ENCODE measurements around the gene MYOM3.

MYOM3 gene

DNA sequence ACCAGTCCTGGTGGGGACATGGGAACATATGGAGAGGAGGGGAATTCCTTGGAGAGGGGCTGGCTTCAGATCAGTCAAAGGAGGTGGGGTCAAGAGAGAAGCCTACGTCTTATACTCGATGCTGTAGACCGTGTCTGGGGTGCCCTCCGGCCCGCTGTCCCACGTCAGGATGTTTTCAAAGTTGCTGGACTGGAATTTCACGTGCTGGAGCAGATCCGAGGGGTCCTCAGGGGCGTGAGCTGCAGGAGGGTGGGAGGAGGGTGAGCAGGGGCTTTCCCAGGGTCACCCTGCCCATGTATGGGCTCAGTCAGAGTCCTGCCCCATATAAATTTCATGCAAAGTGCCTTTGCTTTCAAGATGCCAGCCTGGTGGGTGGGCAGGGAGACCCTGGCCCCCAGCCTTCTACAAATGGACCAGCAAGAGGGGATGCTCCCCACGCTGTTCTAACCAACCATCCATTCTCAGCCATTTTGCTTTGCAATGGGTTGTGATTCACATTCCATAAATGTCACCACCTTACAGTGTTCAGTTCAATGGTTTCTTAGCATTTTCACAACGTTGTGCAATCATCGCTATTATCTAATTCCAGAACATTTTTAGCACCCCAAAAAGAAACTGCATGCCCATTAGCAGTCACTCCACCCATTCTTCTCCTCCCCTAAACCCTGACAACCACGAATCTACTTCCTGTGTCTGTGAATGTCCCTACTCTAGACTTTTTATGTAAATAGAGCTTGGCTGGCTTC, 26.7 kb upstream of the MYOM3 start:
- no peak for DNase-seq

DNA sequence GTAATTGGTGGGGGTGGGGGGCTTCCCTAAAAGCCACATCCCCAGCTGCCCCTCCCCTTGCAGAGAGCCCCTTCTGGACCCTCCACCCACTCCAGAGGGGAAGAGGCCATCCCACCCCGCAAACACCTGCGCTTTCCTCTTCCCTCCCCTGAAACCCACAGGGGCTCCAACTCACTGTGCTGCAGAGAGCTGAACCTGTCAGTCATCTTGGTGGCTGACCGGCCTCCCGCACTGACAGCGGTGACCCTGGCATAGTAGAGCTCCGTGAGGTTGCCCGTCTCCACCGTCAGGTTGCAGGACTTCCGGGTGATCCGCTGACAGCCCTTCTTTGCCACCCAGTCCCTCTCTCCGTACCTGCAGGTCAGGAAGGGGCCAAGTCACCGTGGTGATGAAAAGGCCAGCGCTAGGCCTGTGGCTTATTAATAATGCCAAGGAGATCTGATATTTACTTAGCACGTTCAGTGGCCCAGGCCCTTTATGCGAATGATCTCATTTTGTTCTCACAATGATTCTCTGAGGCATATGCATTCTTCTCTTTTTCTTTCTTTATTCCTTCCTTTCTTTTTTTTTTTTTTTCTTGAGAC, 25.1 kb upstream of the MYOM3 start:
- no peak for DNase-seq

DNA sequence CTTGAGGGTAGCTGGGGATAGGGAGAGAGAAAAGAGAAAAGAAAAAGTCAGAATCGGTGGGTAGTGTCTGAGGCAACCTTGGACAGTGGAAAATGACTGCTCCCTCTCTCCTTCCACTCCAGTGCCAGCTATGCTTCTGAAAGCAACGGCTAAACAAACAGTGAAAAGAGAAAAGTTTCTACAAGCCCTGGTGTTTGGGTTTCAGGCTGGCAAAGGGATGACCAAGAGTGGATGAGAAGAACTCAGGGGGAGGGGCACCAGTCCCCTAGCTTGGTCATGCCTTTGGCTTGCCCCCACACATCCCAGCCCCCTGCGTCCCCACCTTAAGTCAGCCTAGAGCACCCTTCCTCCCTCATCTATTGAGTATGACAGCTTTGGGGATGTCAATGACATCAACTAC, 22.4 kb upstream of the MYOM3 start:
- DNase-seq: no peak

GRCh38 chr1:24133819-24134218, 21.9 kb upstream of the MYOM3 start:
- no peak for DNase-seq

DNA sequence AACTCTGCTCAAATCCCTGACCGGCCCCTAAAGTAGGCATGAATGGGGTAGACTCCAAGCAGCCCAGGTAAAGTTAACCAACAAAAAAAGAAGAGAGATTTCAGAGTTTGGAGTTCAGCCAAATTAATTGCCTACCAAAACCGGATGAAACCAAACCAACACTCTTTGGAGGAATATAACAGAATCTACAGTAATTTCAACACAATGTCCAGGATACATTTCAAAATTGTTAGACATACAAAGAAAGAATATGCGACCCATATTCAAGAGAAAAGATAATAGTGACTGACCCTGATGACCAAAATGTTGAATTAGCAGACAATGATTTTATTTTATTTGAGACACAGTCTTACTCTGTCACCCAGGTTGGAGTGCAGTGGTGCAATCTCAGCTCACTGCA, 18.4 kb upstream of the MYOM3 start:
- no peak for DNase-seq

DNA sequence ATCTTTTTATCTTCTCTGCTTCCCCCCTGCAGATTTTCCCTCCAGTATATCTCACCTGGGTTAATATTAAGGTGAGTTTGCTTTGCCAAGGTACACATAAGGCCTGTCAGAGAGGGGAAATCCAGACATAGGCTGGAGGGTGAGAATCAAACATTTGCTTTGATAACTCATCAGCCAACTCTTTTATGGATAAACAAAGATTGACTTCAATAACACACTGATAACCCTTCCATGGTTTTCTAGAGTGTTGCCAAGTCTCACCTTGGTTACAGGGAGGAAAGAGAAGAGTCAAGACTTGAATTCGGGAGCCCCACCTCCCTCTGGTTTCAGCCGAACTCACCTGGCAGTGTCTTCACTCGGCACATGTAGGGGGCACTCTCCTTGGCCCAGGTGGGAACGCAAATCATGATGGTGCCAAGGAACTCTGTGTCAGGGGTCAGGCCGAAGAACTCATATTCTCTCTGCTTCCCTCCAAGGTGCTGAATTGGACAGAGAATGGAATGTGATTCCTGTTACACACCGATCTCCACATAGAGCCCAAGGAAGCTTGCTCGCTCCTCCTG, 15.9 kb upstream of the MYOM3 start:
- no peak for DNase-seq

DNA sequence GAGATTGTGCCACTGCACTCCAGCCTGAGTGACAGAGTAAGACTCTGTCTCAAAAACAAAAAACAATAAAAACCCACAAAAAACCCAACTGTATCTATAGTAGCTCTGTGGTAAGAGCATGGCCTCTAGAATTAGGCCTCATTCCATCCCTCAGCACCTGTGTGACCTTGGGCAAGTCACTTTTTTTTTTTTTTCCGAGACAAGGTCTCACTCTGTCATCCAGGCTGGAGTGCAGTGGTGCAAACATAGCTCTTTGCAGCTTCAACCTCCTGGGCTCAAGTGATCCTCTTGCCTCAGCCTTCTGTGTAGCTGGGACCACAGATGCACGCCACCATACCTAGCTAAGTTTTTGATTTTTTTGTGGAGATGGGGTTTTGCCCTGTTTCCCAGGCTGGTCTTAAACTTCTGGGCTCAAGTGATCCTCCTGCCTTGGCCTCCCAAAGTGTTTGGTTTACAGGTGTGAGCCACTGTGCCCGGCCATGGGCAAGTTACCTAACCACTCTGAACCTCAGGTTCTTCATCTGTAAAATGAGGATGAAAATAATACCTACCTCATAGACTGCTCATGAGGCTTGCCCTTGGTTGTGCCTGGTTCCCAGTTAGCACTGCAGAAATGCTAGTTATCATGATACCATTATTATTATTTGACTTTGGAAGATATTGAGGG, 15.3 kb upstream of the MYOM3 start:
- DNase-seq: no peak

- DNase-seq: no peak
These were observed 14.7 kb upstream of the MYOM3 start for GRCh38 chr1:24126672-24127023.

DNA sequence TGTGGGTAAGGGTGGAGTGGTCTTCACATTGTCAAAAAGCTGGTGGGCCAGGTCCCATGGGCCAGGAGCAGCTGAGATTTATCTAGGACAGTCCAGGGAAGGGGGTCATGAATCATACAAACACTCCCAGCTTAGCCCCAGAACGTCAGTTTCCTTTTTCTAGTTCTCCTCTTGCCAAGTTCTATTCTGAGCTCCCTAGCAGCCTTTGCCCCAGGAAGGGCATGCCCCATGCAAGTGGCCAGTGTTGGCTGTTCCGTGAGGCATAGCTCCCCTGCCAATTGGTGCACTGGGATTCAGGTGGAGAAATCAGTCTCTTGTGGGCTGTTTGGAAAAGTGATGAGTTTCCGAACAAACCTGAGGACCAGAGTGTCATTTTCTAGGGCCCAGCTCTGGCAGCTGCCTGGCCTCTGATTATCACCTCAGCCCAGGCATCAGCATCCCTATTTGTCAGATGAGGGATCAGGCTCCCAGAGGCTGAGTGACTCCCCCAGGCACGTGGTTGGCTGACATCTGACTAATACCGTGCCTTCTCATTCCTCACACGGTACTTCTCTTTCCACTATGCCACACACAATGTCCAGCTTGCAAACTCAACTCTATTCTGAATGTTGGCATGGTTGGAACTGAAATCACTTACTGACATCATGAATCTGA, 14.2 kb upstream of the MYOM3 start:
- no peak for DNase-seq

DNA sequence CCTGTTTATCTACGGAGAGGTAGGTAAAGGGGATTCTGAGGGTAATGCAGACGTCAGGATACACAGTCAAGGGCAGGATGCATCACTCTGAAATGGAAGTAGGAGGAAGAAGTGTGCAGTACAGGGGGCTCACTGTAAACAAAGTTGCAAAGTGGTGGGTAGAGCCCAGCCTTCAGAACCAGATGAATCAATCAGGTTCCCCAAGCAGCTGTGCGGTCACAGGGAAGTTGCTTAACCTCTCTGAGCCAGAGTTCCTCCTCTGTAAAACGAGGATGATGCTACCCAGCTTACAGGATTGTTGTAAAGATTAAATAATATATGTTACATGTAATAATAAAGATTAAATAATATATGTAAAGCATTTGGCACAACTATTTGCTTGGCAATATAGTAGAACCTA, 13.5 kb upstream of the MYOM3 start:
- no peak for DNase-seq

GRCh38 chr1:24124980-24125379, 13.0 kb upstream of the MYOM3 start:
- DNase-seq: no peak

- no peak for DNase-seq
These were observed 11.7 kb upstream of the MYOM3 start for GRCh38 chr1:24123611-24124010.

DNA sequence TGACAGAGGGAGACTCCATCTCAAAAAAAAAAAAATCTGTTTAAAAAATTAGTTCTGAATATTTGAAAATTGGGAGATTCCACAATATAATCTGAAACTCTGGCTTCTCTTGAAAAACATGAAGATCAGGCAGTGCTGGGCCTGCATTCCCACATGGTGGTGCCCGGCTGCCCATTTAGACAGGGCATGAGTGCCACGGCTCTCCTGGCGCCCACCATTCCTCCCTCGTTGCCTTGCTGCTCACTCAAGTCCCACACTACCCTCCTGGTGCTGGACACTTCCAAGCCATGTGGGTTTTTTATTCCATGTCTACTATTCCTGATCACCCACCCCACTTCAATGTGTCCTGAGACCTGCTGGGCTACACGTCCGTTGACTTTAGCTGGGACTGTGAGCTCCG, 10.8 kb upstream of the MYOM3 start:
- DNase-seq: no peak

GRCh38 chr1:24121406-24121805, 9.5 kb upstream of the MYOM3 start:
- no peak for DNase-seq

DNA sequence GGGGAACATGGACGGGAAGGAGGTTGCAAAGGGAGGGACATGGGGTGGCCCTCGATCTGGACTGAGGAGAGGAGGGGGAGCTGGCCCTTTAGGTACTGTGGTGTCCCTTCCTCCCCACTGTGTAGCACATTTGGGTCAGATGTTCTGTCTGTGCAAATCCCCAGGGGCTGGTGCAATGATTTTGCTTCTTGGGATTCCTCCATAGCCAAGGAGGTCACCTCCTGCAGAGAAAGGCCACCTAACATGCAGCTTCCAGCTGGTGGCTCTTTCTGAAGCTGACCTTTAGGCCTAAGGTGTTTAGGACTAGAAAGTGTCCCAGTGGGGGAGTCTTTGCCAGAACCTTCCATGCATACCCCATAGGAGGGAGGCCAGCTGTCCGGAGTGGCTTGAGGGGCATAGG, 9.0 kb upstream of the MYOM3 start:
- DNase-seq: no peak

DNA sequence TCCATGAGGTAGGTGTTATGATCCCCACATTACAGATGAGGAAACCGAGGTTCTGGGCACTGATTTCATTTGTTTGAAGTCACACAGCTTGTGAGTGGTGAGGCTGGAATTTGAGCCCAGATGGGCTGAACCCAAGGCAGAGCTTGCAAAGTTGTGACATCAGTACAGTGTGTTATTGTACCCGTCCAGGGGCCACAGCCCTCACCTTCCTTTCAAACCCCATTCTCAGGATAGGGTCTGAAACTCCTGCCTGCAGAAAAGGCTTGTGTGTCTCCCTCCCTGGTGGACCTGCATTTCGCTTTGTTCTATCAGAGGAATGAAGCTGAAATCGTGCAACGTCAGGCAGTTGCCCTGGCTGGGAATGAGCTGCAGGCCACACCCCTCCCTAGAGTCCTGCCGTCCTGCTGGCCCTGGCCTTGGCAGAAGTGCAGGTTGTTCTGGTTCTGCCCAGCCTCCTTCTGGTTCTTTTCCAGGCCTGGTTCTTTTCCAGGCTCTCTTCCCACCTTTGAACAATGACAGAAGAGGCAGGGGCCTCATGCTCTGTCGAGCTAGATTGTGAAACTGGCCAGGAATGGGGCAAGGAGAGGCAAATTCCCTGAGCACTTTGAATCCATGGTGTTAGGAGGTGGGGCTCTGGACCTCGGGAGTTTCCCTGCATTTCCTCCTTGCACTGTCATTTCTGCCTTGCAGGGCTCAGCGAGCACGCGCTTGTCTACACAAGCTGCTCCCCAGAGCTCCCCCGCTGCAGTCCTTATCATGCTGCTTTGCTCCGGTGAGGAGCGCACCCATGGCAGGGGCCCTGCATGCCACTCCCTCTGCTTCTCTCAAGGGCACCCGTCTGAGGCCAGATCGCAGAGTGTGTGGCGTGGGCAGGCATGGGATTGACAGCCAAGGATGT, 8.2 kb upstream of the MYOM3 start:
- no peak for DNase-seq

DNA sequence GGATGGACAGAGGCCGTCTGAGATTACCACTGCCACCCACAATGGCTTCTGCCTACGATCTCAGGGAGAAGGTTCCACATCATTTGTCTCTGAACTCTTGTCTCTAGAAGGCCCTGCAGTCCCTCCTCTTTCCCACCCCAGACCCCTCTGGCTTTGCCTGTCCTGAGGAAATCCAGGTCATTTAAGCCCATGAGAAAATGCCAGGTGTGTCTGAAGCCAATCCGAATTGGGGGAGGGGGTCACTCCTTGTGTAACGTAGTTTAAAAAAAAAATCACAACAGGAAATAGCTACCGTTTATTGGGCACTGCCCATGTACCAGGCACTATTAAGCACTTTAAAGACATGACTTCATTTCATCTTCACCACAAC, 7.5 kb upstream of the MYOM3 start:
- no peak for DNase-seq

DNA sequence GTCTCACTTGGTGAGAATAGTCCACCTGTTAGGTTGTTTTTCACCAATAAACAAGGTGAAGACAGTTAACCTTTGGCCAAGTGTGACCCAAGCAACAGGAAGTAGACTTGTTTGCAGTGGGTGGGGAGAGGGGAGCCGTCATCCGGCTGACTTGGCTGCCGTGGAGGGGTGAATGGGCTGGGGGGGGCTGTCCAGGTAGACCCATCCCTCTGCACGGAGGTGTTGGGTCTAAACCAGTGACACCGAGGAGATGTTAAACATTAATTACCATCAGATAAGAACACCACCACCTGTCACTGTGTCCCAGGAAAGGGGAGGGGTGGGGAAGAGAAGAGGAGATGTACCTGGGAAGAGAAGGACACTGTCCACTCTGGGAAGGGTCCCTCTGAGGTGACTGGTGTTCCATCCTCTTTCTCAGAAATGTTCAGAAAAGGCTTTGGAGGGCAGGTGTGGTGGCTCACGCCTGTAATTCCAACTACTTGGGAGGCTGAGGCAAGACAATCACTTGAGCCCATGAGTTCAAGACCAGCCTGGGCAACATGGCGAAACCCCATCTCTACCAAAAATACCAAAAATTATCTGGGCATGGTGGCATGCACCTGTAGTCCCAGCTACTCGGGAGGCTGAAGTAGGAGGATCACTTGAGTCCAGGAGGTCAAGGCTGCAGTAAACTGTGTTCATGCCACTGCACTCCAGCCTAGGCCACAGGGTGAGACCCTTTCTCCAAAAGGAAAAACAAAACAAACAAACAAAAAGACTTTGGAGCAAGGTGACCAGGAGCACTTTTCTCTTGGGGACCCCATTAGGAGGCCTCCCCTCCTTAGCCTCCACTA, 6.7 kb upstream of the MYOM3 start:
- no peak for DNase-seq

GRCh38 chr1:24117722-24118409, 5.9 kb upstream of the MYOM3 start:
- no peak for DNase-seq

- DNase-seq: no peak
These were observed 5.2 kb upstream of the MYOM3 start for GRCh38 chr1:24117132-24117531.

GRCh38 chr1:24114753-24115152, 2.8 kb upstream of the MYOM3 start:
- DNase-seq: no peak
